Duodenal mucosa (tissue), 2 donors: ENCODE data around the gene ZNF319.
"Not testable (repeated sequence)": the region's sequence is repeated elsewhere in the genome, so short reads cannot be mapped to it uniquely, and the experiment has no call there.

Source experiments
- H3K27ac ChIP-seq: one replicate; pipeline ENCODE4 v1.7.0; 2013; ENCODE audit warnings: low read depth, low read length
- H3K27me3 ChIP-seq, 2 donors: one replicate each; pipeline ENCODE4 v1.7.0; 2013; ENCODE audit warnings: low read length in 2 of 2, control low read depth in 1 of 2; ENCODE audit not compliant: insufficient read depth in 2 of 2, control insufficient read depth in 1 of 2
- H3K36me3 ChIP-seq, 2 donors: one replicate each; pipeline ENCODE4 v1.7.0; 2013; ENCODE audit warnings: low read length in 2 of 2, control low read depth in 1 of 2; ENCODE audit not compliant: insufficient read depth in 2 of 2, control insufficient read depth in 1 of 2
- H3K4me1 ChIP-seq, 2 donors: one replicate each; pipeline ENCODE4 v1.7.0; 2013; ENCODE audit warnings: low read length in 2 of 2, control low read depth in 1 of 2; ENCODE audit not compliant: insufficient read depth in 2 of 2, control insufficient read depth in 1 of 2
- H3K4me3 ChIP-seq, 2 donors: one replicate each; pipeline ENCODE4 v1.7.0; 2013; ENCODE audit warnings: low read length in 2 of 2, low read depth in 1 of 2
- H3K9ac ChIP-seq, 2 donors: one replicate each; pipeline ENCODE4 v1.7.0; 2013; ENCODE audit warnings: low read length in 2 of 2, low read depth in 1 of 2
- H3K9me3 ChIP-seq, 2 donors: one replicate each; pipeline ENCODE4 v1.7.0; 2013; ENCODE audit warnings: low read length in 2 of 2, control low read depth in 1 of 2; ENCODE audit not compliant: control insufficient read depth in 1 of 2

The ZNF319 gene

DNA sequence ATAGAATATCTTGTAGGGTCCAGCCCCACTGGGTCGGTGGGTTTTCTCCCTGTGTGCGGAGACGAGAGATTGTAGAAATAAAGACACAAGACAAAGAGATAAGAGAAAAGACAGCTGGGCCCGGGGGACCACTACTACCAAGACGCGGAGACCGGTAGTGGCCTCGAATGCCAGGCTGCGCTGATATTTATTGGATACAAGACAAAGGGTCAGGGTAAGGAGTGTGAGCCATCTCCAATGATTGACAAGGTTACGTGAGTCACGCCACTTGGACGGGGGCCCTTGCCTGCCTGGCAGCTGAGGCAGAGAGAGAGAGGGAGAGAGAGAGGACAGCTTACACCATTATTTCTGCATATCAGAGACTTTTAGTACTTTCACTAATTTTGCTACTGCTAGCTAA lies 4.3 kb upstream of the ZNF319 start:
- peaks cover 0 to 13% of the 10 kb centered on the region in 2 donors for H3K36me3 ChIP-seq
- not testable (repeated sequence) for H3K27ac ChIP-seq, H3K9ac ChIP-seq, H3K4me3 ChIP-seq, H3K27me3 ChIP-seq, H3K9me3 ChIP-seq, H3K4me1 ChIP-seq

DNA sequence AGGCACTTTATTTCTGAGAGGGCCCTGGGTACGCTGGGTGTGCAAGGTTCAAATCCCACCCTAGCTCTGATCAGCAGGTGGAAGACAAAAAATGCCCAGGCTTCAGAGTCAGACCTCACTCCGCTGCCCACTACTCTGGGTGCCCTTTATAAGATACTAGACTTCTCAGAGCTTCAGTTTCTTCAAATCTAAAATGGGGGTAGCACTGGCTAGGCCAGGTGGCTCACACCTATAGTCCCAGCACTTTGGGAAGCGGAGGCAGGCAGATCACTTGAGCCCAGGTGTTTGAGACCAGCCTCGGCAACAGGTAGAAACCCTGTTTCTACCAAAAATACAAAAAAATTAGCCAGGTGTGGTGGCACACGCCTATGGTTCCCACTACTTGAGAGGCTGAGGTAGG lies 2.5 kb upstream of the ZNF319 start:
- H3K36me3 ChIP-seq: peaks cover 0 to 13% of the 10 kb centered on the region in 2 donors
- peaks cover 16 to 23% of the 10 kb centered on the region in 2 donors for H3K4me1 ChIP-seq
- no peak overlapping the region for H3K9ac ChIP-seq
- H3K27me3 ChIP-seq: no peaks in the 10 kb centered on the region
- H3K9me3 ChIP-seq: no peaks in the 10 kb centered on the region
- H3K4me3 ChIP-seq: no peak overlapping the region
- H3K27ac ChIP-seq: no peak overlapping the region

DNA sequence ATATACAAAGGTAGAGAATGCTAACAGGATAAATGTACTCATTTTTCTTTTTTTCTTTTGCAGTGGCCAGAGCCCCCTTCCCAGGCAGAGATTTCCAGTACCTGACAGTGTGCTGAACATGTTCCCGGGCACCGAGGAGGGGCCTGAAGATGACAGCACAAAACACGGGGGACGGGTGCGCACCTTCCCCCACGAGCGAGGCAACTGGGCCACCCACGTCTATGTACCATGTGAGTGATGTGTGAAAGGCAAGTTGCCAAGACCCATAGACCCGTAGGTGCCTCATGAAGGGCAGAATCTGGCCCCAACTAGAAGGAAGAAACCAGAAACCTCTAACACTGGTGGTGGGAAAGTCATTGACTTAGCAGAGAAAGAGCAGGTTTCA lies 1.9 kb upstream of the ZNF319 start:
- H3K36me3 ChIP-seq: peaks cover 0 to 18% of the 10 kb centered on the region in 2 donors
- no peaks in the 10 kb centered on the region for H3K27me3 ChIP-seq
- no peak overlapping the region for H3K27ac ChIP-seq
- H3K4me3 ChIP-seq: no peak overlapping the region
- H3K9me3 ChIP-seq: no peaks in the 10 kb centered on the region
- H3K9ac ChIP-seq: no peak overlapping the region
- H3K4me1 ChIP-seq: peaks cover 16 to 23% of the 10 kb centered on the region in 2 donors

DNA sequence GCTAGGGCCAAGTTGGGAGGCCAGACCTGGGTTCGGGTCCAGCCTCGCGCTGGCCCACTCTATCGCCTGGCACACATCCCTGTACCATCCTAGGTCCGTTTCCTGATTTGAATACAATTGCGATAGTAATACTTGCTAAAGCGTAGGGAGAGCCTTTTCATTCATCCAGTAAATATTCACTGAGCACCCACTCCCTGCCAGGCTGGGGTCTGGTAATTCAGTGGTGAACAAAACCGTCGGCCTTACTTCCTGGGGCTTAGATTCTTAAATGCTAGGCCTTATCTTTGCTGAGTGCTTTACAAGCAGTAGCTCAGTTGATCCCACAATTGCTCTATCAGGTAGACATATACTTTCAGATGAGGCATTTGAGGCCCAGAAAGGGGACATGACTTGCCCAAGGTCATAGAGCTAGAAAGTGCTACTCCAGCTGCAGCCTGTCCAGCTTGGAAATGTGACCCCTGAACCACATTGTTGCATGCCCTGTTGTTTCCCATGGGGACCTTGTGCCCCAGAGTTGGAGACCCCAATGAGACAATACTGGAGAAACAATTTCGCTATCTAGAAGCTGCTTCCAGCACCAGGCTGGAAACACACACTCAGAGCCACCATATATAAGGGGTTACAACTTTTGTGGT lies 1.4 kb upstream of the ZNF319 start:
- no peaks in the 10 kb centered on the region for H3K27me3 ChIP-seq
- peaks cover 16 to 23% of the 10 kb centered on the region in 2 donors for H3K4me1 ChIP-seq
- H3K27ac ChIP-seq: no peak overlapping the region
- peak overlapping the region; percentile 38 to 75 for H3K9ac ChIP-seq
- H3K9me3 ChIP-seq: no peaks in the 10 kb centered on the region
- peaks cover 5 to 23% of the 10 kb centered on the region in 2 donors for H3K36me3 ChIP-seq
- H3K4me3 ChIP-seq: peak overlapping the region; percentile 92 to 93

DNA sequence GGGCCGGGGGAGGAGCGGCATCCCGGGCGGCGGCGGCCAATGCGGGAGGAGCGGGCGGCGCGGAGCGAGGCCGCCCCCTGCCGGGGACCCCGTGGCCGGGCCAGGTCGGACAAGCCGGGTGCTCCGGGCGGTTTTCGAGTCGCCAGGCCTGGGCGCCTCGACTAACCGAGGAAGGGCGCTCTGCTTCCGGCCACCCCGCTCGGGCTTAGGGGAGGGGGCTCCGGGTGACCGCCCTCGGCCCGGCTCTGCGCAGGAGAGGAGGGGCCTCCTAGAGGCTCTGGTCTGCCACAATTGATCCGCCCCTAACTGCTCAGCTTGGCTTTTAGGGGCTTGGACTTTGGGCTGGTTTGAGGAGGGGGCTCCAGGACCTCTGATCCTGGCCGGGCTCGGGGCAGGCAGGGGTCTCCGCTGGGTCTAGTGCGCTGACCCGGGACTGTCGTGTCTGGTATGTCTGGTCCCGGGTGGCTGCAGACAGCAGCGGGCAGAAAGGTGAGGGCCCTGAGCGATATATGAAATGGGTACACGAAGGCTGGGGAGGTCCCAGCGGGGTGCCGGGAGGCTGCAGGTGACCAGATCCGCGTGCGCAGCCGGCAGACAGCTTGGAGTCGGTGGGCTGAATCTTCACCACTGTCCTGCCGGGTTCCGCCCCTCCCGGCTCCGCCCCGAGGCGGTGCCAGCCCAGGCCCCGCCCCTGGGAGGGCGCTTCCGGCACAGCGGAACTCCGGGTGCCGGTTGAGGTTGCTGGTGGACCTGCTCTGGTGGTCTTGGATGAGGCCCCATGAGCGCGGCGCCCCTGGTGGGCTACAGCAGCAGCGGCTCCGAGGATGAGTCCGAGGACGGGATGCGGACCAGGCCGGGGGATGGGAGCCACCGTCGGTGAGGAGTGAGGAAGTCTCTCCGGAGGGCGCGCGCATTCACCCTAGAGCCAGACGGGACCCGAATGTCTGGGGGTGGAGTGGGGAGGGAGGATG lies 519 bp upstream of the ZNF319 start, which contains the start of gene USB1:
Gene USB1 (plus strand): TSS at position 702 of the 971 bp plus-strand sequence. CDS start 77 bp downstream, at position 779.
- Histone ChIP-seq H3K4me3 (peak within 1 kb of the TSS; percentile 92 to 93), H3K9me3 (no peaks in the 10 kb centered on the region), H3K9ac (peak within 1 kb of the TSS; percentile 75 to 80), H3K4me1 (peaks cover 16 to 23% of the 10 kb centered on the region in 2 donors), H3K27me3 (no peaks in the 10 kb centered on the region), H3K36me3 (peaks cover 8 to 29% of the 10 kb centered on the region in 2 donors), H3K27ac (peak within 1 kb of the TSS; percentile 70)

DNA sequence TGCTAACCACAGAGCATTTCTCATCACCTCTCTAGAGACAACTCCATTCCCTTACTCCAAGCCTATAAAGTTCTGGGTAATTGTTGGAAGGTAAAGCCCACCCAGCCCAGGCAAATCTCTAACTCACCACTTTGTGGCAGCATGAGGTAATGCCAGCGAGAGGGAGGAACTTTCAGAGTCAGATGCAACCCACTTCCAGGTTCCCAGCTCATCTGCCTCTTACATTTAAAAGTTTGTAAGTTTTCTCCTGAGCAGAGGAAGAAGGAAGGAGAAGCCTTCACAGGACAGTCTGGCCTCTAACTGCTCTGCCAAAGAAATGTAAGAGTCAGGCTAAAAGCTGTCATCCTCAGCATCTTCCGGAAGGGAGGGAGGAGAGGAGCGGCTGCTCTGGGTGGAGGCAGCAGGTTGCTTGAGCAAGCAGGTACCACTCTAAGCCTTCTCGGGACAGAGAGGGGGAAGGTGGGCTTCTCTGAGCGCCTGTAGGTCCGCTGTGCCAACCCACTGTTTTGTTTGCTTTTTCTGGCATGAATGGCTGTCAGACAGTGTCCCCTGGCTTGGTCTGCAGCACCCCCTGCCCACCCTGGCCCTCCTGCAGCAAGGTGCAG lies 1.0 kb downstream of the ZNF319 start:
- peak overlapping the region; percentile 62 to 72 for H3K4me3 ChIP-seq
- no peak overlapping the region for H3K27ac ChIP-seq
- no peaks in the 10 kb centered on the region for H3K27me3 ChIP-seq
- peak overlapping the region; percentile 61 to 63 for H3K9ac ChIP-seq
- H3K9me3 ChIP-seq: no peaks in the 10 kb centered on the region
- H3K4me1 ChIP-seq: peaks cover 16 to 31% of the 10 kb centered on the region in 2 donors
- peaks cover 8 to 36% of the 10 kb centered on the region in 2 donors for H3K36me3 ChIP-seq

GRCh38 chr16:57998992-57999365 lies 1.5 kb downstream of the ZNF319 start:
- Histone ChIP-seq H3K27me3 (no peaks in the 10 kb centered on the region), H3K4me1 (peaks cover 16 to 31% of the 10 kb centered on the region in 2 donors), H3K9me3 (no peaks in the 10 kb centered on the region), H3K27ac (no peak overlapping the region), H3K4me3 (peak overlapping the region; percentile 62 to 72), H3K36me3 (peaks cover 8 to 36% of the 10 kb centered on the region in 2 donors), H3K9ac (peak overlapping the region; percentile 61 to 63)

GRCh38 chr16:57998486-57998885 lies 2.0 kb downstream of the ZNF319 start:
- H3K36me3 ChIP-seq: peaks cover 8 to 36% of the 10 kb centered on the region in 2 donors
- no peak overlapping the region for H3K4me3 ChIP-seq
- no peak overlapping the region for H3K27ac ChIP-seq
- H3K9ac ChIP-seq: peak overlapping the region in 1 of 2 donors; percentile 63
- no peaks in the 10 kb centered on the region for H3K9me3 ChIP-seq
- H3K27me3 ChIP-seq: no peaks in the 10 kb centered on the region
- peaks cover 16 to 31% of the 10 kb centered on the region in 2 donors for H3K4me1 ChIP-seq

DNA sequence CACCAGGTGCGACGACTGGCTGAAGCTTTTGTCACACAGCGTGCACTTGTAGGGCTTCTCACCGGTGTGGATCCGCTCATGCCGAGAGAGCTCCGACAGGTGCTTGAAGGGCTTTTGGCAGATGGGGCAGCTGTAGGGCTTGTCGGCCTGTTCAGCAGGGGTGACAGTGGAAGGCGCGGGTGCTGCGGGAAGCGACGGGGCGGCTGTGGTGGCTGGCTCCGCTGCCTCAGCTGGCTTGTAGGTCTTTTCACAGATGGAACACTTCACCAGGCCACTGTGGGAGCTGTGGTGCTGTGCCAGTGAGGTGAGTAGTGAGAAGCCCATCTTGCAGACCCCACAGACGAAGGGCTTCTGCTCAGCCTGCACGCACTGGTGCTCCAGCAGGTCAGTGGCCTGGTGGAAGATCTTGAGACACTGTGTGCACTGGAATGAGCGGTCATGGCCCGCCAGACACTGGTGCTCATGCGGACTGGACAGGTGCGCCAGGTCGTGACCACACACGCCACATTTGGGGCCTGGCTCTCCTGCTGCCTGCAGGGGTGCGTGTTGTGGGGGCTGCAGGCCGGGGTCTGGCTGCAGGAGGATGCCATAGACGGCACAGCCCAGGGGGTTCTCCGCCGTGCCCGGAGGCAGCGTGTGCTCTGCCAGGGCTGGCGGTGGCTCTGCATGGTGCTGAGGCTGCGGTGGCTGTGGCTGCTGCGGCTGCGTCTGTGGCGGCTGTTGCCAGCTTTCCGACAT lies 2.8 kb downstream of the ZNF319 start:
- Histone ChIP-seq H3K4me3 (no peak overlapping the region), H3K27ac (no peak overlapping the region), H3K9ac (no peak overlapping the region), H3K9me3 (no peaks in the 10 kb centered on the region), H3K4me1 (peaks cover 16 to 31% of the 10 kb centered on the region in 2 donors), H3K36me3 (peaks cover 8 to 28% of the 10 kb centered on the region in 2 donors), H3K27me3 (no peaks in the 10 kb centered on the region)
